GM18951 (cell line): ENCODE results near the gene CFAP44.
"Not testable (repeated sequence)": the region's sequence is repeated elsewhere in the genome, so short reads cannot be mapped to it uniquely, and the experiment has no call there.

Source experiments
- POLR2A ChIP-seq: IDR thresholded peaks from 4 replicates; pipeline ENCODE4 v1.6.1; 2011; ENCODE audit warnings: mild to moderate bottlenecking; ENCODE audit not compliant: insufficient read length, insufficient read depth; ENCODE audit errors: extremely low read depth
- in situ Hi-C: fragments of 300-500 bp; cut with MboI; formaldehyde crosslinking; loops from one replicate; pipeline ENCODE4 v1.12.0; 2022; ENCODE audit warnings: low sequenced_read_pairs, mixed read lengths, inconsistent platforms; ENCODE audit not compliant: unreplicated experiment

Gene CFAP44

GRCh38 chr3:113441051-113441770, at the start of gene CFAP44:
Gene CFAP44, minus strand, starts transcription at chr3:113441493. Its CDS starts 7,829 bp downstream, at chr3:113433664.
- in situ Hi-C loops: no loop called here
- no peak for TF ChIP-seq POLR2A

- in situ Hi-C loops: no loop called here
Observed at GRCh38 chr3:113485161-113485609, 43.9 kb upstream of the CFAP44 start.

GRCh38 chr3:113468539-113468938, 27.2 kb upstream of the CFAP44 start:
- TF ChIP-seq POLR2A: no peak
- in situ Hi-C loops: no loop called here

More at GRCh38 chr3:113485161-113485609, 43.9 kb upstream of the CFAP44 start:
- no peak for TF ChIP-seq POLR2A

- in situ Hi-C loops: no loop called here
- no peak for TF ChIP-seq POLR2A
Observed at GRCh38 chr3:113461488-113461887, 20.2 kb upstream of the CFAP44 start.

GRCh38 chr3:113458554-113458953, 17.3 kb upstream of the CFAP44 start:
- in situ Hi-C loops: not testable (repeated sequence)

- in situ Hi-C loops: no loop called here
Observed at GRCh38 chr3:113455446-113455845, 14.2 kb upstream of the CFAP44 start.

GRCh38 chr3:113454630-113455029, 13.3 kb upstream of the CFAP44 start:
- in situ Hi-C loops: no loop called here
- TF ChIP-seq POLR2A: no peak

More at GRCh38 chr3:113455446-113455845, 14.2 kb upstream of the CFAP44 start:
- no peak for TF ChIP-seq POLR2A

- in situ Hi-C loops: no loop called here
- no peak for TF ChIP-seq POLR2A
Observed at GRCh38 chr3:113454057-113454456, 12.8 kb upstream of the CFAP44 start.

- no peak for TF ChIP-seq POLR2A
- in situ Hi-C loops: no loop called here
Observed at GRCh38 chr3:113450911-113451310, 9.6 kb upstream of the CFAP44 start.

GRCh38 chr3:113439606-113440005, 1.7 kb downstream of the CFAP44 start:
- in situ Hi-C loops: no loop called here
- TF ChIP-seq POLR2A: no peak

- no peak for TF ChIP-seq POLR2A
- in situ Hi-C loops: no loop called here
Observed at GRCh38 chr3:113438224-113438623, 3.1 kb downstream of the CFAP44 start.

- in situ Hi-C loops: no loop called here
- no peak for TF ChIP-seq POLR2A
Observed at GRCh38 chr3:113437411-113437810, 3.9 kb downstream of the CFAP44 start.

- in situ Hi-C loops: no loop called here
- TF ChIP-seq POLR2A: no peak
Observed at GRCh38 chr3:113436809-113437208, 4.5 kb downstream of the CFAP44 start.

GRCh38 chr3:113431811-113432210, 9.5 kb downstream of the CFAP44 start:
- in situ Hi-C loops: no loop called here
- TF ChIP-seq POLR2A: no peak
